ENCODE data around the gene PDIA5. TPM values are rescaled to one million over a fixed set of nuclear protein-coding genes. Genes with fewer than 3 reads are reported as not detected.

Gene PDIA5
- total RNA-seq, 4 donors from 2014 or later: 34.0 to 52.4 (median 44.6) TPM

- intact Hi-C loops (cut with DNase I): no loop called here
- DNase-seq: no peak
Measured at GRCh38 chr3:123129092-123129491, 62.3 kb downstream of the PDIA5 start.

DNA sequence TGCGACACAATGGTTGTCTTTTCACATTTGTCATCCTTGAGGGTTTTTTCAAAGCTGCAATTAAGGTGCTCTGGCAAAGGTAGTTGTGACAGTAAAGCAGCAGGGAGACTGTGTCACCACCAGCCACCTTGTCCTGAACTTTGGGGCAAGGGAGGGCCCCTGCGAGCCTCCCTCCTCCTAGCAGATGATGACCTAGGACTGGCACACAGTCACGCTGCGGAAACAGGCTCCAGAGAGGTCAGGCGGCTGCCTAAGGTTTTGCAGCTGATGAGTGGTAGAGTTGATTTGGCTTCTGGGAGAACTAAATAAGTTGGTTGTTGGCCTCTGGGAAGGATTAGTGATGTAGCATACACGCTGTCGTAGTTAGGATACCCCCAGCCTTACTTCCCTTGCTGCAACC lies 62.7 kb downstream of the PDIA5 start:
- Histone ChIP-seq H3K4me3 (replicated peaks in 1 of 3) (no peak overlapping the region), H3K27ac (no peak overlapping the region), H3K36me3 (peaks cover 4 to 22% of the 10 kb centered on the region in 2 donors), H3K4me1 (no peaks in the 10 kb centered on the region), H3K27me3 (no peaks in the 10 kb centered on the region), H3K9me3 (no peaks in the 10 kb centered on the region)
- no peak for DNase-seq
- no peak for TF ChIP-seq CTCF (IDR thresholded peaks at IDR 0.05)
- TF ChIP-seq POLR2A (IDR thresholded peaks at IDR 0.05): no peak
- 89 to 91% methylated on average over 7 of the region's 7 CpGs for WGBS, 2 donors
- intact Hi-C loops (cut with DNase I): no loop called here

More at GRCh38 chr3:123129092-123129491, 62.3 kb downstream of the PDIA5 start:
- Histone ChIP-seq H3K27ac (no peak overlapping the region), H3K27me3 (no peaks in the 10 kb centered on the region), H3K36me3 (peaks cover 4 to 26% of the 10 kb centered on the region in 2 donors), H3K4me1 (no peaks in the 10 kb centered on the region), H3K9me3 (no peaks in the 10 kb centered on the region), H3K4me3 (replicated peaks in 1 of 3) (no peak overlapping the region)
- no peak for TF ChIP-seq POLR2A (IDR thresholded peaks at IDR 0.05)
- no peak for TF ChIP-seq CTCF (IDR thresholded peaks at IDR 0.05)
- 96 to 97% methylated on average over 3 of the region's 3 CpGs for WGBS, 2 donors

DNA sequence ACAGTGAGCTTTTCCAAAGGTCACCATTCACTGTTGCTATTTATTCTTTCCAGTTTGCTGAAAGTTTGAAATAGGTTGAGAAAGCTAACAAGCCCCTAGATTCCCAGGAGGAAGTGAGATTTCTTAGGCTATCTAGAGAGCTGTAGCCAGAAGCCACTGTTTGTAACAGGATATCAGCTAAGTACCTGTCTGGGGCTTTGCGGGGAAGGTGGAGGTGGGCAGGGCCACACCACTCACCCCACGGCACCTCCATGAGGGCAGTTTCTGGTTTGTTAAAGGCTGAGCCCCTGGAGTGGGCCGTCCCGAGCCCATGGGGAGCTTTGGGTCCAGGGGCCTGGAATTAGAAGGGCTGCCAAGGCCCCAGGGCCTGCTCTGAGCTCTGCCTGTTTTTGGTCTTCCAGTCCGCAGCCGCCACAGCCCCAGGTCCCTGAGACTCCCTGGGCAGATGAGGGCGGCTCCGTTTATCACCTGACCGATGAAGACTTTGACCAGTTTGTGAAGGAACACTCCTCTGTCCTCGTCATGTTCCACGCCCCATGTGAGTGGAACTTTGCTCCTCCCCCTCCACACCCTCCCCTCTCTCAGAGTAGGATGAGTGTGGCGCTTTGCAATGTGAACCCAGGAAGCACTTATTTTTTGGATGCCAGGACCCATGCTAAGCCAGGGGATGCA lies 63.4 kb downstream of the PDIA5 start:
- Histone ChIP-seq H3K27me3 (no peaks in the 10 kb centered on the region), H3K9me3 (no peaks in the 10 kb centered on the region), H3K4me1 (no peaks in the 10 kb centered on the region), H3K36me3 (peaks cover 4 to 15% of the 10 kb centered on the region in 2 donors), H3K4me3 (replicated peaks in 1 of 3) (no peak overlapping the region), H3K27ac (no peak overlapping the region)
- 93 to 95% methylated on average over 9 to 11 of the region's 12 CpGs for WGBS, 2 donors
- intact Hi-C loops (cut with DNase I): no loop called here
- TF ChIP-seq POLR2A (IDR thresholded peaks at IDR 0.05) (no peak), CTCF (IDR thresholded peaks at IDR 0.05) (no peak)
- DNase-seq: no peak

- H3K4me3 ChIP-seq (replicated peaks in 1 of 3): no peak overlapping the region
- no peak for DNase-seq
- intact Hi-C loops (cut with DNase I): no loop called here
- no peaks in the 10 kb centered on the region for H3K27me3 ChIP-seq
- WGBS, 2 donors: 85 to 86% methylated on average over 5 to 10 of the region's 10 CpGs
- no peaks in the 10 kb centered on the region for H3K4me1 ChIP-seq
- H3K9me3 ChIP-seq: no peaks in the 10 kb centered on the region
- TF ChIP-seq CTCF (IDR thresholded peaks at IDR 0.05) (no peak), POLR2A (IDR thresholded peaks at IDR 0.05) (no peak)
- peaks cover 4 to 15% of the 10 kb centered on the region in 2 donors for H3K36me3 ChIP-seq
- no peak overlapping the region for H3K27ac ChIP-seq
Measured at GRCh38 chr3:123134671-123135070, 67.8 kb downstream of the PDIA5 start.

DNA sequence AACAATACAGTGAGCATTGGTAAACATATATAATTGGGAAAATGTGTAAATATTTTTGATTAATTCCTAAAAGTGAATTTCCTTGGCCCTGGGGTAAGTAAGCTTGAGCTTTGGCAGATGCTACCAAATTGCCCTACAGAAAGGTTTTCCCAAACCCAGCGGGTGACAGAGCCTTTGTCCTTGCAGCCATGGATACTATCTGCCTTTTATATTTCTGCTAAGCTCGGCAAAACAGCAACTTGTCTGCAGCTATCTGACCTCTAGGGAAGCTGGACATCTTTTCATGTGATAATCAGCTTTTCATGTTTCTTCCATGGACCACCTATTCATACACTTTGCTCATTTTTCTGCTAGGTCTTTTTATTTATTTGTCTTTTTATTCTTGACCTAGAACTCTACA lies 70.2 kb downstream of the PDIA5 start:
- H3K4me1 ChIP-seq: no peaks in the 10 kb centered on the region
- no peaks in the 10 kb centered on the region for H3K27me3 ChIP-seq
- no peak for DNase-seq
- intact Hi-C loops (cut with DNase I): no loop called here
- WGBS, 2 donors: 97% methylated on average over 2 of the region's 2 CpGs
- TF ChIP-seq POLR2A (IDR thresholded peaks at IDR 0.05) (no peak), CTCF (IDR thresholded peaks at IDR 0.05) (no peak)
- no peaks in the 10 kb centered on the region for H3K9me3 ChIP-seq
- H3K36me3 ChIP-seq: peaks cover 0 to 6% of the 10 kb centered on the region in 2 donors
- no peak overlapping the region for H3K27ac ChIP-seq
- H3K4me3 ChIP-seq (replicated peaks in 1 of 3): no peak overlapping the region
